Astrocyte of the hippocampus (primary cell): ENCODE results near the gene DAAM2.
A peak's percentile ranks its signal among the peaks of the same experiment; 100 is the strongest.

ENCODE experiments used
- DNase-seq: peaks from one replicate; pipeline ENCODE4 v3.0.0; 2011; ENCODE audit warnings: low read depth, low spot score

Gene DAAM2

DNA sequence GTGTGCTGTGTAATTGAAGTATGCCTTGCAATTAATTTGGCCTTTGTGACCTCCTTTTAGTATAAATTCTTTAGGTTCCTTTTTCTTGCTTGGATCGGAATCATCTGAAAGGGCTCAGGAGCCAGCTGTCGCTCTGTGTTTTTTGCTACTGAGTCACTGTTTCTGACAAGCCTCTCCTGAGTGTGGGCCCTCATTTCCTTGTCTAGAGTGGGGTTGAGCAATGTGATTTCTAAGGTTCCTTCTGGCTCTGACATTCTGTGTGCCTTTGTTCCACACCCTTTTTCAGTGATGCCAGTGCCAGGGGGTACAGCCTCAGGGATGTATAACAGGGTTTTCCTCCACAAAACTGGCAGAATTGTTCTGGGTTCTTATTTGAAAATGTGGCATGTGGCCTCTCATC lies 26.5 kb downstream of the DAAM2 start:
- DNase-seq = no peak

DNA sequence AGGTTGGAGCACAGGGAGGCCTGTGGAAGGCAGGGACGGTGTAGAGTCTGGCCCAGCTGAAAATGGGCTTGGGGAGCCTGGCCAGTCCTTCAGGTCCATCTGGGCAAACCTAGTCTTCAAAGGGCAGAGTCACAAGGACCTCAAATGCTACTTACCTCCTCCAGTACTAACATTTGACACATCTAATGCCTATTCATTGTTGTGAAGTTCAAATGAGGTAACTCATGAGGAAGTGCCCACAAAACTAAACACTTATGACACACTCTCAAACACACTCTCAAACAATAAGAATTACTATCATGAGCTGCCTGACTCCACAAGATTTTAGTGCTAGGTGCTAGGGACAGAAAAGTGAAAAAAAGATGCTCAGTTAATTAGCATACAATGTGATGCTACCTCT lies 27.1 kb downstream of the DAAM2 start:
- DNase-seq = no peak

DNA sequence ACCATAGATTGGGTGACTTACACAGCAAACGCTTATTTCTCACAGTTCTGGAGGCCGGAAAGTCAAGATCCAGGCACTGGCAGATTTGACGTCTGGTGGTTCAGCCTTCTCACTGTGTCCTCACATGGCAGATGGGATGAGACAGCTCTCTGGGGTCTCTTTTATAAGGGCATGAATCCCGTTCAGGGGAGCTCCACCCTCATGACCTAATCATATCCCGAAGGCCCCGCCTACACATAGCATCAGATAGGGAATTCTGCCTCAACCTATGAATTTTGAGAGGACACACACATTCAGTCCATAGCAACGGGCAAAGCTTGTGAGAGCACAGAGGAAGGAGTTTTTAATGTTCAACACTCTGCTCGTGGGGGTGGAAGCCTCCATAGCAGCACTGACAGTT lies 27.5 kb downstream of the DAAM2 start:
- DNase-seq = no peak

DNA sequence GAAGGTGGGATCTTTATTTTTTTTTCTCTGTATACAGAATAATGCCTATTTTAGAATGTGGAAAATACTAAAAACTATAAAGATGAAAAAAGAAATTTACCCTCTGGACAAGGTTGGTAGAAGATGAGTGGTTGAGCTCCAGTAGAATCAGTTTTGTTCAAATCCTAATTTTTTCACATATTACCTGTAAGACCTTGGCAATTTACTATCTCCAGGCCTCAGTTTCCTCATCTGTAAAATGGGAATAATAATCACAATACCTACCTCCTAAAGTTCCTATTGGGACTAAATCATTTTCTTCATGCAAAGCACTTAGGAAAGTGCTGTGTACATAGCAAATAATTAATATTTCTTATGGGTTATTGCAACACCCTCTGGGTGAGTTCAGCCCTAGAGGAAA lies 28.4 kb downstream of the DAAM2 start:
- DNase-seq = no peak

DNA sequence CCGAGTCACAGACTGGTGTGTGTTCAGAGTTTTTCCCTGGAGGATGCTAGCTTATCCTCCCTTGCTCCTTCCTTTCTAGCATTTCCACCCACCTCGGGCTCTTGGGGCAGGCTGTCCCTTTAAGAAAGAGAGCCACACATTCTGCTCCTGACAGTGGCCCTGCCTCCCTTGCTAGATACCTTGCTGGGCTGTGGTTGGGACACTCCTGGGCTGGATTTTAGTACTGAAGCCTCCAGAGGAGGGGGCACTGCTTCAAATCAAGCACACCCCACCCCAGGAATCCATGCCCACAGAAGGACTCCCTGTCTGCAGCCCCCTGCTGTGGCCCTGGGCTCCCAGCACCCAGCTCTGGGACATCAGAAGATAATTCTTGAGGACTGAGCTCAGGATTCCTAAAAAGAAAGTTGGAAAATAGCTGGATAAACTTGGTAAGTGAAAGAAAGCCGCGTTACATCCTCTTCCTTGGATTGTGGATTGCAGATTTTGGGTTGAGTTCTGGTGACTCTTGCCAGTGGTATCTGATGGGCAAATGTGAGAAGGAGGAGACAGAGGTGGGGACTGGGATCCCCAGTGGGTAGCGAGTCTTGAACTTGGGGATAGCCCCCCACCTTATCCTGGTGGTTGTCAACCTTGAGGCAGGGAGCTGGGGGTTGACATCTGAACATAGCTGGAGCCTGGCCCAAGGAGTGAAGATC lies 29.0 kb downstream of the DAAM2 start:
- DNase-seq = no peak

DNA sequence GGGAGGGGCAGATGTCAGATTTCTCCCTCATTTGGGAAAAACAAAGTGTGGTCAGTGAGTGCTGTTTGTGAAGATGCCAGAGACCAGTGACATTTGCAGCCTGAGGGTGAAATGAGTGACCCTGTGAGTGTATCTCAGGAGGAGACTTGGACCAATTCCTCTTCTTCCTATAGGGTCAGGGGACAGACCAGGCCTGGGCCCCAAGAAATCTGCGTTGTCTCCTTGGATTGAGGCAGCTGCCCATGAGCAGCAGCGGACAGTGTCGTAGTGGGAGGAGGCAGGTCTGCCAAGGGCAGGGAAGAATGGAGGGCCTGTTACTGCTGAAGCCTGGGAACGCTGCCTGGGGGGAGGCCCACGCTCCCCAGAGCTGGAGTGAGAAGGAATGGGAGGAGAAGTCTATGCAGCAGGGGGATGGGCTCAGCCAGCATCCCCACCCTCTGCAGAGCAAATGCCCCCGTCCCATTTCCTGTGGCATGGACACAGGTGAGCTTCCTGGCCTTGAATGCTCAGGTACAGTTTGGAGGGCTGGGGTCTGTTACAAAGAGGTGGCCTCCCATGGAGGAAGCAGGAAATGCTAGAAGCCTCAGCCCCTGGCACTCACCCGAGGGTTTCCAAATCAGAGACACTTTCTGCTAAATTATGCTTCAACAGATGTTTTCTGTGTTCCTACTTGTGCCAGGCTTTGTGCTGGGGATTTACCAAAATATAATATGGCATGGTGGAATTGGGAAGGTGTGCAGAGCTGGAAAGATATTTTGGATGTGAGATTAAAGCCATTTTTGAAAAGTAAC lies 29.8 kb downstream of the DAAM2 start:
- no peak for DNase-seq

DNA sequence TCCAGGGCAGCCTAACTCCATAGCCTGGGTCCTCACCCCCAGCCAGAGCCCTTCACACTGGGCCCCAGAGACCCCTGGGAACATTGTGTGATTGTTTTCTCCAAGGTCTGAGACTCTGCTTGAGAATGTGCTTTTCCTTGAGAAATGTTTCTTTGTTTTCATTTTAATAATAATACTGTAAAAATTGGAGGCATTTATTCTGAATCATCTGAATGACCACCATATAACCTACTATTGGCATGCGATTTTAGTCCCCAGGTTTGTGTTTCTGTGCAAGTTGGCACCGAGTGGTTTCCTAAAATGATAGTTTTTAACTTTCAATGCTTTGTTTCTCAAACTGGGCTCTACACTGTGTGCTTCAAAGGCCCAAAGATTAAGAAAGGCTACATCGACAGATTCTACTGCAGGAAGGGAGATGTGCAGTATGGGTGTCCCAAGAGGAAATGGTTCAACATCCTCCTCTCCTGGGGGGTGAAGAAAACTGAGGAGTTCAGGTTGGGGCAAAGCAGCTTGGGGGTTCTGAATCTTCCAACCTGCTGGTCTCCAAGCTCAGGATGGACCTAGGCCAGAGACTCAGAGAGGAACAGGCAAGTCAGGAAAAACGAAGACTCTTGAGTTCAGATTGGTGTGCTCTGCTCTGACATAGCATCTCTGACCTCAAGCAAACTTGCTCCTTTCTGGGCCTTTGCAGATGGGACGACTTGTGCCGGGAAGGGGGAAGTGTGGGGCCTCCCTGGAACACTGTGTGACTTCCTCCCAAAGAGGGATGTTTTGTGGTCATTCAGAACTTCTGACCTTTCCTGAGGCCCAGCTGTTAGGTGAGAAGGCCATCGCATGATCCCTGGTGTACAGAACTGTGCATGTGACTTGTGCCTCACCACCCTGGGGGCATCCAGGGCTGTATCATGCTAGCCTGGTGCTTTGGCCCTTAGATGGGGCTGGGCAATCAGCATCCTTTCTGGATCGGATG lies 31.0 kb downstream of the DAAM2 start:
- no peak for DNase-seq

DNA sequence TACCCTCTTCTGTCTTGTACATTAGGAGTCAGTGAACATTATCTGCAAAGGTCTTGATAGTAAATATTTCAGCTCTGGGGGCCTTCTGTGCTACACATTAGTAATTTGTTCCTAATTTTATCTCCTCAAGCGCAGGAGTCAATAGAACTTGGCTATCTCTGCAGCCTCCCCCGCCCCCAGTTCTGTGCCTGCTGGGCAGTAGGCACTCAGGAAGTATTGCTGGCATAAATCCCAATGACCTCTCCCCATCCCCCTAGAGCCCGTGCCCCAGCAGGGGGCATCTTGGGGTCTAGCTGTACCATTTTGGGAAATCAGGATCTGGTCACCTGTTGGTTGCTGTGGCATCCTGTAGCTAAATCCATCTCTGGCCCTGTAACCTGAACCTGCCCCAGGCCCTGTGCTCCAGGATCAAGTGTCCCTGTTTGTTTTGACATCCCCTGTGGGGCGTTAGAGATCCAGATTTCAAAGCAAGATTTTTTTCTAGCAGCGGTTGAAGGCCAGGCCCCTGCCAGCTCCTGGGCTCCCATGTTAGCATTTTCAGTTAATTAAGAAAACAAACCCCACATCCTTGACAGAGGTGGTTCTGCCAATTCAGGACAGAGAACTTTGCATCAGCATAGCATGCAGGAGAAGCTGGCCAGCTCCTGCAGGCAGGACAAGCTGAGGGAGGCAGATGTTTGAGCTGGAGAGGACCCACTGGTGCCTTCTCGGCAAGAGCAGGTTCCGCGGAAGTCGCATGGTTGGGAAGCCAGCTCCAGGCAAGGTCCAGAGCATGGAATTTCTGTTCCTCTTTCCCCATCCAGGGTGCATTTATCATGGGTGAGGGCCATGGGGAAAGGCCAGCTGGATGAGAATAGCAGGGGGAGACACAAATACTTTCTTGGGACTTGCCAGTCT lies 32.1 kb downstream of the DAAM2 start:
- DNase-seq = no peak

DNA sequence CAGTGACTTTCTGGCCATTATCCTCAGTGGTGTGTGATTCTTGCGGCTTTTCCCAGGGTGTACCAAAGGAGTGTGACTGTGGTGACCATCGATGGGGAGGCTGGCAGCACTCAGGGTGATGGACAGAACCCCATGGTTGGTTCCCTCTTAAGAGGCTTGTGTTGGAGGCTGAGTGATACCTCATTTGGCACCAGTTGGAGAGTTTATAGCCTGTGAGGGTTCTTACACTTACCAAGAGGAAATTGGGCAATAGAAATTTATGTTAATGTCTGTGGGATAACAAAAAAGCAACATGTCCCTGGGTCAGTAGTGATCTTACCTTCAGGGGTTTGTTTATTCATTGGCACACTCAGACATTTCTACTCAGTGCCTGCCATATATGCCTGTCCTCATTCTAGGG lies 37.2 kb downstream of the DAAM2 start:
- no peak for DNase-seq

DNA sequence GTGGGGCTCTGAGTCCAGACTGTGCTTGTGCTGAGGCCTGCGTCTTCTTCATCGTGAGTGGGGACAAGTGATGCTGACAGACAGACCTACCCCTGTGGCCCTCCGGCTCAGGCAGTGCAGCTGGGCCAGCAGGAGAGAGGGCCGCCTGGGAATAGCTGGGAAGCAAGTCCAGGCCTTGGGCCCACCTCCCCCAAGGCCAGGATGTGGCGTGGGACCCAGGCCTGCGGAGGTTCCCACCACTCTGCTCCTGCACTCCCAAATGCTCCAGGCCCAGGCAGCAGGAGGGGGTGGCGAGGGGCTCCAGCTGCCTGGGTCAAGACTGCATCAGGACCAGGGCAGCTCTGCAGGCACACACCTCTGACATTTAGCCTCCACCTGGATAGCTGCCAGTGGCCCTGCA lies 38.3 kb downstream of the DAAM2 start:
- DNase-seq = no peak

DNA sequence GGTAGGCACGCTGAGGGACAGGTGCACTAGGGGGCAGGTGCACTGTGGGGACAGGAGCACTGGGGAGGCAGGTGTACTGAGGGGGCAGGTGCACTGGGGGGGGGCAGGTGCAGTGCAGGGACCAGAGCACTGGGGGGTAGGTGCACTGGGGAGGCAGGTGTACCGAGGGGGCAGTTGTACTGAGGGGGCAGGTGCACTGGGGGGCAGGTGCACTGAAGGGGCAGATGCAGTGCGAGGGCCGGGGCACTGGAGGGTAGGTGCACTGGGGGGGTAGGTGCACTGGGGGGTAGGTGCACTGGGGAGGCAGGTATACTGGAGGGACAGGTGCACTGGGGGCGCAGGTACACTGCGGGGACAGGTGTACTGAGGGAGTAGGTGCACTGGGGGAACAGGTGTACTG lies 39.5 kb downstream of the DAAM2 start:
- no peak for DNase-seq

DNA sequence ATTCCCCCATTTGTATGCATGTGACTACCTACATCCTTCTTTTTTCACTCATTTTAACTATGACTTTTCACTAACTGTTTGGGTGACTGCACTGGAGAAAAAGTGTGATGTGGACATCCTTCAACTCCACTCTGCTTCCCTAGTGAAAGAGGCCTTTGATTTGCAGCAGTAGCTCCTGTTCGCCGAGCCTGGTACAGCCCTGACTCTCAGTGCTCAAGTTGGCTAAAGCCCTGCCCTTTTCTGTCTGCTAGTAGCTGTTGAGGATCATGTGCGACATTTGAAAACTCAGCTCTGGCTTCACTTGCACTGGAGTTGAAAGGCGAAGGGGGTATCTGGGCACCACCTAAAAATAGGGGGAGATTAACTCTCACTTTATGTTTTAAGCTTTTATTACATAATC lies 42.1 kb downstream of the DAAM2 start:
- no peak for DNase-seq

DNA sequence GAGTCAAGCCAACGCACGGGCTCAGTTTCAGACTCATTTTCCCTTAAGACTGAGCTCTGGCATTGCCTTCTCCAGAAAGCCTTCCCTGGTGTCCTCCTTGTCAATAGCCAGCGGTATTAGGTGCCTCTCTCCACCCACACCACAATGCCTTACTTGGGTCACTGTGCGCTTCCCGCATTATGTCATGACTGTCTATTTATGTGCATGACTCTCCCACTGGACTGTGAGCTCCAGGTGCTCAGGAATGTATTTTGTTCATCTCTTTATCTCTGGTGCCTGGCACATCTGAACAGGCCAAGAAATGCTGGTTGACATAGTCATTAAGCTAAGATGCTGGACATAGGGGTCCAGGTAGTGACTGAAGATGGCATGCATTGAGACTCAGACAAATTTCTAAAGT lies 42.7 kb downstream of the DAAM2 start:
- DNase-seq = no peak

DNA sequence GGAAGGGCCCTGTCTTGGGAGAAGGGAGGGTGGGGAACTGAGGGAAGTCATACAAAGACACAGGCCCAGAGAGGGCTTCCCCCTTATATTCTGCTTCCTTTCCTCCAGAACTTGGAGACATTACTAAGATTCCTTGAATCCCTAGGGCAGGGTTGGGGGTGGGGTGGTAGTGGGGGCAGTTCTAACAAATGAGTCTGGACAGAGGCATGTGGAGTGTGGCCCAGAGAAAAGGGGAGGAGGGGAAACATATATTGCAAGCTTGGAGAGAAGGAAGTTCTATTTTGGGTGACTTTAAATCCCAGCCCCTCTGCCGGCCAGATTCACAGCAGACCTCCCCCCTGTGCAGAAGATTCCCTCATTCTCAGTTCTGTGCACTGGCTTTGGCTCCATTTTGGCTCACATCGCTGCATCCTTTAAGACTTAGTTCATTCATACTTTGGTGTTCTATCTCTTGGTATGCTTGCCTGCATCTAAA lies 43.7 kb downstream of the DAAM2 start:
- peak; percentile 41 for DNase-seq

DNA sequence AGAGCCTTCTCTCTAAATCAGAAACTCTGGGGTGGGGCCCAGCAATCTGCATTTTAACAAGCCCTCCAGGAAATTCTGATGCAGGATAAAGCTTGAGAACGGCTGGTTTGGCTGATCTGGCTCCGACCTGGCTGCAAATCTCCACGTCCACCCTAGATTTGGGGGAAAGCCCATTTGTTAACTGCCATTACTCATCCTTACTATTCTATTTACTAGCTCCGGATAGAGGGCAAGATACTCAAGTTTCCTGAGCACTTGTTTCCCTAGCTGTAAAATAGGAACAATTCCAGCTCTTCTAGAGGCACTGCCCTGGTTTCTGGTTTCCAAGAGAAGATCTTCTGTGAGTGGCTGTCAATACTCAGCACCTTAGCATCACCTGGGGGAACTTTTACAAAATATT lies 44.4 kb downstream of the DAAM2 start:
- DNase-seq = no peak

DNA sequence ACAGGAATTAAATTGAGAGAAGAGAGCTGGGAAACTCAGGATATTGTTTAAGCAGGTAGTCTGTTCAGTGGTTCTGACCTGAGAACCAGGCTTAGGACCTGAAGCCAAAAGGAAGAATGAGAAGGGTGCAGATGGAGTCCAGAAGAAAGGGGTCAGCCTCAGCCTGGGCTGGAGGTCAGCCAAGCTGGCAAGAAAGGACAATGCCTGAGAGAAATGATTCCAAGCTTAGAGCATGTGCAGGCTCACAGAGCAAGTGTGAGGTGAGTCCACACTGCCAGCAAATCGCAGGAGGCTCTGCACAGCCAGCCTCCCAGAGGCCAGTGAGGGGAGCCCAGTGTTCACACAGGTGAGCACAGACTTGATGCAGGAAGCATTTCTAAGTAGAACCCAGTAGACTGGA lies 47.3 kb downstream of the DAAM2 start:
- no peak for DNase-seq

DNA sequence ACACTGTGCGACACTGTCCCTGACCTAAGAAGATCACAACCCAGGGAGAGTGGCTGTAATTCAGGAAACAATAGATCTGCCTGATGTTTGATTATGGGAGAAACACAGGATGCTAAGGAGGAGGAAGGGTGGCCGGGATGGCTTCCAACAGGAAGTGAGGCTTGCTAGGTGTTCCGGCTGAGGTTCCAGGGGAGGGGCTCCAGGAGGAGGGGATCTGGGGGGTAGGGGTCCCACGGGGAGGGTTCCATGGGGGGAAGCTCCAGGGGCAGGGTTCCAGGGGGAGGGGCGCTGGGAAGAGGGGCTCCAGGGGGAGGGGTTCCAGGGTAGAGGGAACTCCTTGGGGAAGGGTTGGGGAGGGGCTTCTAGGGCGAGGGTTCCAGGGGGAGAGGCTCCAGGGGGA lies 48.6 kb downstream of the DAAM2 start:
- no peak for DNase-seq

DNA sequence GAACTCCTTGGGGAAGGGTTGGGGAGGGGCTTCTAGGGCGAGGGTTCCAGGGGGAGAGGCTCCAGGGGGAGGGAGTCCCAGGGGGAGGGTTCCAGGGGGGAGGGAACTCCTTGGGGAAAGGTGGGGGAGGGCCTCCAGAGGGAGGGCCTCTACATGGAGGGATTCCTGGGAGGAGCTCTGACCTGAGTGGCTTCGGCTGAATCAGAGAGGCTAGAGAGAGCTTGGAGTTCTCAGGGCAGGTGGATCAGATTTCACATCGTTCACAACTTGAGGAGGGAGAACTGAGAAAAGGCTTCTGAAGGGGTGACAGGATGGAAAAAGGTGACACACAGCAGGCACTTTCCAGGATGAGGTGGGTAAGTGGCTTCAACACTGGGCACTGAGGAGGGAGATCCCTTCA lies 49.1 kb downstream of the DAAM2 start:
- DNase-seq = no peak

DNA sequence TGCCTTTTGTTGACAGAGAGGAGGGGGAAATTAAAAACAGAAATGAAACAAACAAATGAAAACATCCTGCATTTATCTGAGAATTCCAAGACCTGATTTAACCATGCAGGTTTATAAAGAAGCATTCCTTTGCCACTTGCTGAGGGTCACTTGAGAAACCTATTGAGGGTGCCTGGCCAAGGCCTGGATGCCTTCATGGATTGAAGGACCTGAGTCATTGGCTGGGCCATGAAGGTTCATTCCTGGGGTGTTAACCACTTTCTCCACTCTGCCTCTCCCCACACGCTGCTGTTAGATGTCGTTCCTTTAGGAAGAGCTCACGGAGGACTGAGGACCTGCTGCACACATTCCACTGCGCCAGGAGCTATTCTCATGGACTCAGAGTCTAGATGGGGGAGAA lies 49.7 kb downstream of the DAAM2 start:
- DNase-seq = peak; percentile 30

DNA sequence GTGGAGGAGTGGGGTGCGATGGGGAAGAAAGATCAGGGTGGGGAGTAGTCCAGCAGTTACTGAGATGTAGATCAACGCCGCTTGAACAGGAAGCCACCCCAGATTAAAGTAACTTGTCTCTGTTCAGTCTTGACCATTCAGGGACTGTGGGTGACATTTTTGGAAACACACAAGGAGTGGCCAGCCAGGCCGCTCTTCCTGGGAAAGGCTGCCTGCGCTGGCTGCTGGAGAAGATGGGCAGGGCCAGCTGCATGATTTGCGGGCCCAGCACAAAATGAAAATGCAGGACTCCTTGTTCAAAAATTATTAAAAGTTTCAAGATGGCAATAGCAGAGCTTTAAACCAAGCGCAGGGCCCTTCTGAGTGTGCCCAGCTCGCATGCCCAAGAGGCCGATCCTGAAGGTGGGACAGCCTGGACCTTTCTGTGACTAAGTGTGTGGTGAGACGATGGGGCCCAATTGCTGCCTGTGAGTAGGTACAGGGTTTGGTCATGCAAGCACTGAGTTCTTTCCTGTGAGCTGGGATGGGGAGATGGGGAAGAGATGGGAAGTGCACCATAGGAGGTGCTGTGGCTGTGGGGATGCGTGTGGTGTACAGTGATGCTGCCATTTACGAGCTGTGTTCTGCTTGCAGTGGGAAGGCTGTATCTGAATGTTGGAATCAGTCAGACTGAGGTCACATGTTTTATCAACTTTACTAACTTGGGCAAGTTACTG lies 51.3 kb downstream of the DAAM2 start:
- no peak for DNase-seq
